ENCODE measurements around the gene CST2. TPM values are rescaled to one million over a fixed set of nuclear protein-coding genes. Genes with fewer than 3 reads are reported as not detected.

Gene CST2
- total and polyA plus RNA-seq, 2 donors (not counting 1 experiment from before 2014, with no cell fraction given) = not detected

DNA sequence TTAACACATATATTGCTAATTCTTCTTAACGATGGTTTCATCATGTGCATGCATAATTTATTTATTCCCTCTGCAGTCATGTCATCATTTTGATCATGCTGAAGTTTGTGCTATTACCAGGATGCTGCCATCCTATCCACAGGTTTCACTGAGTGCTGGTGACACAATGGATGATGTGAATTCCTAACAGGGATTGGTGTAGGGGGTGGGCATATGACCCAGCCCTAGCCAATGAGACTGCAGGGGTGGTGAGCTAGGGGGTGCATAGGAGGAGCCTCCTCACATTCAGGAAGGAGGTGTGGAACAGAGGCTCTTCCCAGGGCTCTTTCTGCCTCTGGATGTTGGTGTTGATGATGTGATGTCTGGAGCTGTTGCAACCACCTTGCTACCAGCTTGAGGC lies 45.5 kb upstream of the CST2 start:
- TF ChIP-seq, protein P1, sequence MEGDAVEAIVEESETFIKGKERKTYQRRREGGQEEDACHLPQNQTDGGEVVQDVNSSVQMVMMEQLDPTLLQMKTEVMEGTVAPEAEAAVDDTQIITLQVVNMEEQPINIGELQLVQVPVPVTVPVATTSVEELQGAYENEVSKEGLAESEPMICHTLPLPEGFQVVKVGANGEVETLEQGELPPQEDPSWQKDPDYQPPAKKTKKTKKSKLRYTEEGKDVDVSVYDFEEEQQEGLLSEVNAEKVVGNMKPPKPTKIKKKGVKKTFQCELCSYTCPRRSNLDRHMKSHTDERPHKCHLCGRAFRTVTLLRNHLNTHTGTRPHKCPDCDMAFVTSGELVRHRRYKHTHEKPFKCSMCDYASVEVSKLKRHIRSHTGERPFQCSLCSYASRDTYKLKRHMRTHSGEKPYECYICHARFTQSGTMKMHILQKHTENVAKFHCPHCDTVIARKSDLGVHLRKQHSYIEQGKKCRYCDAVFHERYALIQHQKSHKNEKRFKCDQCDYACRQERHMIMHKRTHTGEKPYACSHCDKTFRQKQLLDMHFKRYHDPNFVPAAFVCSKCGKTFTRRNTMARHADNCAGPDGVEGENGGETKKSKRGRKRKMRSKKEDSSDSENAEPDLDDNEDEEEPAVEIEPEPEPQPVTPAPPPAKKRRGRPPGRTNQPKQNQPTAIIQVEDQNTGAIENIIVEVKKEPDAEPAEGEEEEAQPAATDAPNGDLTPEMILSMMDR (IDR thresholded peaks at IDR 0.05) = no peak
- TF ChIP-seq EZH2 (IDR thresholded peaks at IDR 0.05; ENCODE audit: borderline replicate concordance, insufficient read depth, low read depth, low read length, poor library complexity, severe bottlenecking) = no peak
- no peaks in the 10 kb centered on the region for H3K4me1 Mint-ChIP-seq
- Histone ChIP-seq H2AFZ (ENCODE audit: insufficient read depth, low read depth, low read length, poor library complexity, severe bottlenecking) (no peak overlapping the region), H3K4me3 (ENCODE audit: control extremely low read depth in 1 of 5, extremely low read depth in 1 of 5, insufficient read depth in 1 of 5, low read depth in 2 of 5, low read length in 4 of 5) (no peak overlapping the region), H4K20me1 (ENCODE audit: control insufficient read depth, insufficient read depth, low read length, poor library complexity, severe bottlenecking) (no peaks in the 10 kb centered on the region), H3K4me2 (replicated peaks; ENCODE audit: low read depth, low read length, poor library complexity, severe bottlenecking) (no peak overlapping the region), H3K9ac (ENCODE audit: low read length) (no peak overlapping the region), H3K79me2 (ENCODE audit: control insufficient read depth, insufficient read depth, low read length) (no peaks in the 10 kb centered on the region), H3K4me1 (ENCODE audit: control insufficient read depth in 2 of 2, insufficient read depth in 2 of 2, low read length in 2 of 2) (no peaks in the 10 kb centered on the region), H3K36me3 (replicated peaks in 1 of 2; ENCODE audit: control extremely low read depth in 1 of 2, control insufficient read depth in 1 of 2, extremely low read depth in 1 of 2, insufficient read depth in 2 of 2, low read length in 1 of 2) (no peaks in the 10 kb centered on the region), H3K27ac (ENCODE audit: low read length in 2 of 2) (no peak overlapping the region), H3K9me3 (ENCODE audit: control extremely low read depth in 1 of 3, control insufficient read depth in 2 of 3, insufficient read depth in 1 of 3, low read length in 2 of 3) (no peaks in the 10 kb centered on the region), H3K27me3 (replicated peaks in 1 of 4; ENCODE audit: control extremely low read depth in 1 of 4, control insufficient read depth in 3 of 4, insufficient read depth in 4 of 4, low read length in 3 of 4) (no peaks in the 10 kb centered on the region)
- intact Hi-C loops (cut with micrococcal nuclease) = no loop called here
- no peak for DNase-seq
- no peak for ATAC-seq (ENCODE audit: low read depth)
- CTCF ChIA-PET = interaction anchor here (0.6 kb wide), 1 partner anchor 72 kb away, joined by 3 read pairs; no protein-coding TSS in a partner anchor
- H3K4me3 Mint-ChIP-seq = no peak overlapping the region
- no peaks in the 10 kb centered on the region for H3K9me3 Mint-ChIP-seq (ENCODE audit: insufficient read depth)
- POLR2A ChIA-PET = no interaction called here
- WGBS (ENCODE audit: insufficient coverage) = no CpG with 5 or more reads among the region's 1 CpG
- H3K27ac Mint-ChIP-seq = no peak overlapping the region
- peaks cover 14% of the 10 kb centered on the region for H3K27me3 Mint-ChIP-seq

DNA sequence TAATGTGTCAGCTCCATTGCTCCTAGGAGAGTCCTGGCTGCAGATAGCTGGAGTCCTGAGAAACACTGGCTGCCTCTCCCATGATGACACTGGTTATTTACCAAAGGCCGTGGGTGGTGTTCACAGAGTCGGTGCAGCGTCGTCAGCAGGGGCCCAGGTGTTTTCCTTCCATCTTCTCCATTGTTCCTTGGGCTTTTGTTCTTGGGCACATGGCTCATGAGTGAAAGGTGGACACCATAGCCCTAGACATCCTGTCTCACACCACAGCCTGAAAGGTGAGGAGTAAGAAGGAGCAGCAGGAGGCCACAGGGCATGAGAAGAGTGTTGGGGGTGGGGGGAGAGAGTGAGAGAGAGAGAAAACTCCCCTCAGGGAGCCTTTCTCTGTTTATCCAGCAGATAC lies 43.9 kb upstream of the CST2 start:
- TF ChIP-seq, protein P1 (IDR thresholded peaks at IDR 0.05) = no peak
- TF ChIP-seq EZH2 (IDR thresholded peaks at IDR 0.05; ENCODE audit: borderline replicate concordance, insufficient read depth, low read depth, low read length, poor library complexity, severe bottlenecking) = no peak
- no peaks in the 10 kb centered on the region for H3K27me3 ChIP-seq (replicated peaks in 1 of 4; ENCODE audit: control extremely low read depth in 1 of 4, control insufficient read depth in 3 of 4, insufficient read depth in 4 of 4, low read length in 3 of 4)
- H3K4me3 ChIP-seq (ENCODE audit: control extremely low read depth in 1 of 5, extremely low read depth in 1 of 5, insufficient read depth in 1 of 5, low read depth in 2 of 5, low read length in 4 of 5) = no peak overlapping the region
- no peak overlapping the region for H2AFZ ChIP-seq (ENCODE audit: insufficient read depth, low read depth, low read length, poor library complexity, severe bottlenecking)
- intact Hi-C loops (cut with micrococcal nuclease) = no loop called here
- no peaks in the 10 kb centered on the region for H3K9me3 ChIP-seq (ENCODE audit: control extremely low read depth in 1 of 3, control insufficient read depth in 2 of 3, insufficient read depth in 1 of 3, low read length in 2 of 3)
- no peak overlapping the region for H3K27ac ChIP-seq (ENCODE audit: low read length in 2 of 2)
- H3K79me2 ChIP-seq (ENCODE audit: control insufficient read depth, insufficient read depth, low read length) = no peaks in the 10 kb centered on the region
- H3K4me1 ChIP-seq (ENCODE audit: control insufficient read depth in 2 of 2, insufficient read depth in 2 of 2, low read length in 2 of 2) = no peaks in the 10 kb centered on the region
- no peaks in the 10 kb centered on the region for H4K20me1 ChIP-seq (ENCODE audit: control insufficient read depth, insufficient read depth, low read length, poor library complexity, severe bottlenecking)
- H3K36me3 ChIP-seq (replicated peaks in 1 of 2; ENCODE audit: control extremely low read depth in 1 of 2, control insufficient read depth in 1 of 2, extremely low read depth in 1 of 2, insufficient read depth in 2 of 2, low read length in 1 of 2) = no peaks in the 10 kb centered on the region
- H3K27ac Mint-ChIP-seq = no peak overlapping the region
- no peak for DNase-seq
- 72% methylated on average over 4 of the region's 4 CpGs for WGBS (ENCODE audit: insufficient coverage)
- H3K4me3 Mint-ChIP-seq = no peak overlapping the region
- ATAC-seq (ENCODE audit: low read depth) = no peak
- ChIA-PET POLR2A (no interaction called here), CTCF (no interaction called here)
- peaks cover 18% of the 10 kb centered on the region for H3K27me3 Mint-ChIP-seq
- H3K9ac ChIP-seq (ENCODE audit: low read length) = no peak overlapping the region
- H3K4me2 ChIP-seq (replicated peaks; ENCODE audit: low read depth, low read length, poor library complexity, severe bottlenecking) = no peak overlapping the region
- H3K9me3 Mint-ChIP-seq (ENCODE audit: insufficient read depth) = no peaks in the 10 kb centered on the region
- H3K4me1 Mint-ChIP-seq = no peaks in the 10 kb centered on the region
